ENCODE data around the gene LAMB1.

LAMB1 gene

GRCh38 chr7:108024538-108024937 lies 21.6 kb upstream of the LAMB1 start:
- Histone ChIP-seq H3K4me2 (ENCODE audit: low read depth, low read length, poor library complexity, severe bottlenecking) (no peak overlapping the region), H3K9me3 (ENCODE audit: insufficient read depth, low read length) (no peaks in the 10 kb centered on the region), H3F3A (ENCODE audit: insufficient read depth) (no peaks in the 10 kb centered on the region), H3K27ac (ENCODE audit: low read depth, low read length) (no peak overlapping the region), H4K20me1 (ENCODE audit: low read depth, low read length) (peaks cover 3% of the 10 kb centered on the region; the same call in 1 of the 2 replicates), H3K36me3 (ENCODE audit: low read length) (no peaks in the 10 kb centered on the region), H3K27me3 (ENCODE audit: low read length) (no peaks in the 10 kb centered on the region), H3K9me2 (replicated peaks; ENCODE audit: insufficient read depth, low read length) (no peaks in the 10 kb centered on the region), H3K79me2 (ENCODE audit: insufficient read depth, low read length) (no peaks in the 10 kb centered on the region), H2AFZ (ENCODE audit: low read depth, low read length, severe bottlenecking) (no peak overlapping the region), H3K4me3 (ENCODE audit: insufficient read depth, low read length, poor library complexity, severe bottlenecking) (no peak overlapping the region), H3K9ac (ENCODE audit: low read length) (no peak overlapping the region)
- TF ChIP-seq CTCF (IDR thresholded peaks at IDR 0.05; ENCODE audit: insufficient read depth, low read length, poor library complexity, severe bottlenecking): no peak
- TF ChIP-seq EZH2phosphoT487 (conservative IDR thresholded peaks at IDR 0.05; ENCODE audit: low read length): no peak

- no peaks in the 10 kb centered on the region for H3K27me3 ChIP-seq (ENCODE audit: low read length)
- H3K9me3 ChIP-seq (ENCODE audit: insufficient read depth, low read length): no peaks in the 10 kb centered on the region
- no peak overlapping the region for H3K4me3 ChIP-seq (ENCODE audit: insufficient read depth, low read length, poor library complexity, severe bottlenecking)
- no peaks in the 10 kb centered on the region for H3K79me2 ChIP-seq (ENCODE audit: insufficient read depth, low read length)
- H3K36me3 ChIP-seq (ENCODE audit: low read length): no peaks in the 10 kb centered on the region
- peaks cover 3% of the 10 kb centered on the region; the same call in 1 of the 2 replicates for H4K20me1 ChIP-seq (ENCODE audit: low read depth, low read length)
- no peaks in the 10 kb centered on the region for H3F3A ChIP-seq (ENCODE audit: insufficient read depth)
- TF ChIP-seq EZH2phosphoT487 (conservative IDR thresholded peaks at IDR 0.05; ENCODE audit: low read length) (no peak), CTCF (IDR thresholded peaks at IDR 0.05; ENCODE audit: insufficient read depth, low read length, poor library complexity, severe bottlenecking) (no peak)
- no peaks in the 10 kb centered on the region for H3K9me2 ChIP-seq (replicated peaks; ENCODE audit: insufficient read depth, low read length)
- no peak overlapping the region for H3K4me2 ChIP-seq (ENCODE audit: low read depth, low read length, poor library complexity, severe bottlenecking)
- no peak overlapping the region for H3K27ac ChIP-seq (ENCODE audit: low read depth, low read length)
- no peak overlapping the region for H2AFZ ChIP-seq (ENCODE audit: low read depth, low read length, severe bottlenecking)
- no peak overlapping the region for H3K9ac ChIP-seq (ENCODE audit: low read length)
Measured at GRCh38 chr7:108020585-108020984, 17.6 kb upstream of the LAMB1 start.

- H3K79me2 ChIP-seq (ENCODE audit: insufficient read depth, low read length): no peaks in the 10 kb centered on the region
- peaks cover 3% of the 10 kb centered on the region; the same call in 1 of the 2 replicates for H4K20me1 ChIP-seq (ENCODE audit: low read depth, low read length)
- H3K27me3 ChIP-seq (ENCODE audit: low read length): no peaks in the 10 kb centered on the region
- H3K36me3 ChIP-seq (ENCODE audit: low read length): no peaks in the 10 kb centered on the region
- H3K9me3 ChIP-seq (ENCODE audit: insufficient read depth, low read length): no peaks in the 10 kb centered on the region
- no peak overlapping the region for H3K4me2 ChIP-seq (ENCODE audit: low read depth, low read length, poor library complexity, severe bottlenecking)
- H3K9ac ChIP-seq (ENCODE audit: low read length): no peak overlapping the region
- no peak overlapping the region for H2AFZ ChIP-seq (ENCODE audit: low read depth, low read length, severe bottlenecking)
- H3K27ac ChIP-seq (ENCODE audit: low read depth, low read length): no peak overlapping the region
- TF ChIP-seq EZH2phosphoT487 (conservative IDR thresholded peaks at IDR 0.05; ENCODE audit: low read length) (no peak), CTCF (IDR thresholded peaks at IDR 0.05; ENCODE audit: insufficient read depth, low read length, poor library complexity, severe bottlenecking) (no peak)
- H3K9me2 ChIP-seq (replicated peaks; ENCODE audit: insufficient read depth, low read length): no peaks in the 10 kb centered on the region
- no peak overlapping the region for H3K4me3 ChIP-seq (ENCODE audit: insufficient read depth, low read length, poor library complexity, severe bottlenecking)
- H3F3A ChIP-seq (ENCODE audit: insufficient read depth): no peaks in the 10 kb centered on the region
Measured at GRCh38 chr7:108018668-108019067, 15.7 kb upstream of the LAMB1 start.
